CD4-positive, CD25-positive, alpha-beta regulatory T cell (primary cell): ENCODE measurements around the gene HABP4. TPM values are rescaled to one million over a fixed set of nuclear protein-coding genes. Genes with fewer than 3 reads are reported as not detected.

Source experiments
- ATAC-seq, 2 donors: fragments of 150-1000 bp; cut with Tn5 transposase; one replicate each; pipeline ENCODE4 v1.10.0; 2021; ENCODE audit warnings: low read depth in 2 of 2, moderate number of reproducible peaks in 2 of 2, moderate library complexity in 1 of 2
- DNase-seq, 3 donors: peaks; one replicate each; pipeline versions ENCODE4 v3.0.0 to v3.0.0-alpha.2; 2012 to 2022; ENCODE audit warnings: mixed read lengths in 1 of 3
- H3K27ac ChIP-seq: one replicate; pipeline ENCODE4 v1.7.0; 2013; ENCODE audit warnings: mild to moderate bottlenecking, low read length; ENCODE audit not compliant: insufficient read depth, poor library complexity, severe bottlenecking
- H3K27me3 ChIP-seq: one replicate; pipeline ENCODE4 v1.7.0; 2013; ENCODE audit warnings: low read length; ENCODE audit not compliant: control insufficient read depth, insufficient read depth
- H3K36me3 ChIP-seq: one replicate; pipeline ENCODE4 v1.7.0; 2013; ENCODE audit warnings: mild to moderate bottlenecking, low read length, moderate library complexity; ENCODE audit not compliant: control insufficient read depth, insufficient read depth
- H3K4me1 ChIP-seq: 2 replicates; pipeline ENCODE4 v1.7.0; 2013; ENCODE audit warnings: mild to moderate bottlenecking, low read length; ENCODE audit not compliant: insufficient read depth, control insufficient read depth, poor library complexity, severe bottlenecking
- H3K4me3 ChIP-seq: one replicate; pipeline ENCODE4 v1.7.0; 2013; ENCODE audit warnings: low read depth, mild to moderate bottlenecking, low read length, moderate library complexity
- H3K9me3 ChIP-seq, 2 experiments: 1 replicate in 1 of 2; 2 replicates in 1 of 2; pipeline ENCODE4 v1.7.0; 2013; ENCODE audit warnings: low read length in 2 of 2, mild to moderate bottlenecking in 1 of 2, moderate library complexity in 1 of 2; ENCODE audit not compliant: control insufficient read depth in 2 of 2
- H3K27ac Mint-ChIP-seq, 3 donors: one replicate each; pipeline ENCODE4 v1.8.0; 2020 to 2022; ENCODE audit warnings: mild to moderate bottlenecking in 3 of 3, mixed read lengths in 3 of 3, moderate library complexity in 2 of 3
- H3K27me3 Mint-ChIP-seq: one replicate; pipeline ENCODE4 v1.8.0; 2022; ENCODE audit warnings: mild to moderate bottlenecking, mixed read lengths
- H3K36me3 Mint-ChIP-seq: one replicate; pipeline ENCODE4 v1.8.0; 2020; ENCODE audit warnings: mixed read lengths
- H3K4me1 Mint-ChIP-seq, 4 donors: one replicate each; pipeline ENCODE4 v1.8.0; 2020 to 2022; ENCODE audit warnings: mixed read lengths in 4 of 4, mild to moderate bottlenecking in 1 of 4
- H3K4me3 Mint-ChIP-seq, 4 donors: one replicate each; pipeline ENCODE4 v1.8.0; 2020 to 2022; ENCODE audit warnings: mild to moderate bottlenecking in 4 of 4, mixed read lengths in 4 of 4, moderate library complexity in 3 of 4
- H3K9me3 Mint-ChIP-seq, 7 donors: one replicate each; pipeline ENCODE4 v1.8.0; 2020 to 2022; ENCODE audit warnings: mixed read lengths in 7 of 7, mild to moderate bottlenecking in 3 of 7, moderate library complexity in 2 of 7
- polyA plus RNA-seq, 4 donors: library from polyadenylated mRNA; unstranded; fragments of 300-500 nt; fragmentation: Illumina TruSeq; gene quantifications; one replicate each; pipeline ENCODE4 v1.2.3, GENCODE V29; 2021
- total RNA-seq: library from RNA; stranded (reverse); gene quantifications from one replicate; pipeline ENCODE4 v1.2.3, GENCODE V29; 2022

HABP4 gene
- total and polyA plus RNA-seq, 5 donors from 2014 or later = 19.8 to 25.5 (median 21.2) TPM

DNA sequence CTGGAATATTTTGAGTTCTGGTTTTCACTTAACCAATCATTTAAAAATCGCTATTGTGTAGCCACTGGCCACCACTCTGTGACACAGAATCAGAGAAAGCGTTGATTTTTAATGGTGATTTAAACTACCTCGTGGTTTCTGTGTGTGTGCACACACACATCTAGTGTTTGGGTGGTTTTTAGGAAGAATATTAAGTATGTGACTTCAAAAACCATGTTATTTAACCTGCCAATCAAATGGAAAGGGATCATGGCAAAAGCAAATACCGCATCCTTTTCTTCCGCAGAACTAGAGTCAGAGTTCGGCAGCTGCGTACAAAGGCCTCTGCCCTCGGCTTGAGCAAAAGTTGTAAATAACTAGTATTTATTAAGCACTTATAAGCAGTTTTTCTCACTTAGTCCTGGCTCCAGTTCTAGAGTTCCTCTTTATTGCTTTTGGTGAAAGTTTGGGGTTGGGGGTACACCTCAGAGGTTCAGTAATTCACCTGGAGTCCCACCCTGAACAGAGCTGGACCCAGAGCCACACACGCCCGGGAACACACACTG, 40.6 kb downstream of the HABP4 start:
- Mint-ChIP-seq H3K27me3 (peaks cover 5% of the 10 kb centered on the region), H3K36me3 (peaks cover 40% of the 10 kb centered on the region), H3K9me3 (no peaks in the 10 kb centered on the region), H3K27ac (peak overlapping the region in 1 of 3 donors; percentile 31), H3K4me3 (no peak overlapping the region), H3K4me1 (peaks cover 0 to 25% (median 9%) of the 10 kb centered on the region in 4 donors)
- Histone ChIP-seq H3K9me3 (no peaks in the 10 kb centered on the region), H3K27me3 (no peaks in the 10 kb centered on the region), H3K27ac (no peak overlapping the region), H3K4me3 (no peak overlapping the region), H3K36me3 (peaks cover 53% of the 10 kb centered on the region), H3K4me1 (no peaks in the 10 kb centered on the region)
- ATAC-seq (no peak), DNase-seq (no peak)

DNA sequence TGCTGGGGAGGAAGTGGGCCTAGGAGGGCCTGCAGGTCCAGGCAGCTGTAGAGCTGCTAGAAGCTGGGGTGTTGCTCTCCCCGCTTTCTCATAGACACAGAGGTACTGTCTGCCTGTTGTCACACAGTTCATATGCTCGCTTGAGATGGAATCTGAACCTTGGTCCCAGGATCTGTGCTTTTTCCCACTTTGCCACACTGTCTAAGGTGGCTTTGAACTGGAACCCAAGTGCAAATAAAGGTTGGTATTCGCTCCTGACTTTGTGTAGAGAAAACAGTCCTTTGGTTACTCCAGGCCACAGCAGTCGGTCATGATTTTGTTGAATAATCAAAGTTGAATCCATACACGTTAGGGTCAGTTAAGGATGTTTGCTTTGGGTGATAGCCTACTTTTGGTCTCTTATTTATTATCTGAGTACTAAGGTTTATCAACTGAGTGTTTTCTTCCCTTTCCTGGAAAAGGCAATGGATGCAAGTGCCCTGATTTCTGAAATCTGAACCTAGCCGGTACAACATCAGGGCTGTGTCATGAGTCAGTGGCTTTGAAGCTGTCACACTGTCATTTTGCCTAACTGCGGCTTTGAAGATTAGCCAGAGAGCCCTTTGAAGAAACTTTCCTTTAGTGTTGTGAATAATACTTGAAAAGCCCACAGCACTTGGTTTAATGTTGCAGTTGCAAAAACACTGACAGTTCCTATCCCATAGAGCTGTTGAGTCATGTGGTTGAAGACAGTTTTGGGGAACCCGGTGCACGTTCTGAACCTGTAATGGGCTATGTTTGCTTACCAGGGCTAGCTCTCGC, 41.3 kb downstream of the HABP4 start:
- H3K36me3 ChIP-seq = peaks cover 47% of the 10 kb centered on the region
- Mint-ChIP-seq H3K36me3 (peaks cover 38% of the 10 kb centered on the region), H3K4me3 (no peak overlapping the region), H3K4me1 (peaks cover 0 to 23% (median 8%) of the 10 kb centered on the region in 4 donors), H3K9me3 (no peaks in the 10 kb centered on the region), H3K27ac (peak overlapping the region in 2 of 3 donors; percentile 58 to 90), H3K27me3 (peaks cover 5% of the 10 kb centered on the region)
- no peaks in the 10 kb centered on the region for H3K4me1 ChIP-seq
- ATAC-seq (peak in 1 of 2 donors; percentile 47), DNase-seq (peak in 1 of 3 donors; percentile 16)
- no peaks in the 10 kb centered on the region for H3K9me3 ChIP-seq
- no peaks in the 10 kb centered on the region for H3K27me3 ChIP-seq
- H3K27ac ChIP-seq = no peak overlapping the region
- H3K4me3 ChIP-seq = no peak overlapping the region

- DNase-seq = no peak
- Mint-ChIP-seq H3K4me3 (no peak overlapping the region), H3K9me3 (no peaks in the 10 kb centered on the region)
Measured at GRCh38 chr9:96491880-96492525, 42.0 kb downstream of the HABP4 start.

GRCh38 chr9:96492993-96493531, 43.1 kb downstream of the HABP4 start:
- Mint-ChIP-seq H3K4me3 (no peak overlapping the region), H3K27me3 (peaks cover 5% of the 10 kb centered on the region), H3K27ac (peak overlapping the region in 1 of 3 donors; percentile 42), H3K9me3 (no peaks in the 10 kb centered on the region), H3K36me3 (peaks cover 31% of the 10 kb centered on the region), H3K4me1 (peaks cover 0 to 23% (median 8%) of the 10 kb centered on the region in 4 donors)
- DNase-seq (no peak), ATAC-seq (no peak)
- no peak overlapping the region for H3K27ac ChIP-seq
- no peaks in the 10 kb centered on the region for H3K4me1 ChIP-seq
- no peak overlapping the region for H3K4me3 ChIP-seq
- no peaks in the 10 kb centered on the region for H3K9me3 ChIP-seq
- peaks cover 36% of the 10 kb centered on the region for H3K36me3 ChIP-seq
- H3K27me3 ChIP-seq = no peaks in the 10 kb centered on the region

More at GRCh38 chr9:96491880-96492525, 42.0 kb downstream of the HABP4 start:
- no peak for ATAC-seq
- Histone ChIP-seq H3K27me3 (no peaks in the 10 kb centered on the region), H3K4me3 (no peak overlapping the region), H3K4me1 (no peaks in the 10 kb centered on the region), H3K9me3 (no peaks in the 10 kb centered on the region), H3K27ac (no peak overlapping the region), H3K36me3 (peaks cover 41% of the 10 kb centered on the region)
- peaks cover 37% of the 10 kb centered on the region for H3K36me3 Mint-ChIP-seq
- peak overlapping the region in 2 of 3 donors; percentile 58 to 90 for H3K27ac Mint-ChIP-seq
- peaks cover 5% of the 10 kb centered on the region for H3K27me3 Mint-ChIP-seq
- peaks cover 0 to 23% (median 8%) of the 10 kb centered on the region in 4 donors for H3K4me1 Mint-ChIP-seq

GRCh38 chr9:96493757-96494156, 43.8 kb downstream of the HABP4 start:
- peaks cover 25% of the 10 kb centered on the region for H3K36me3 Mint-ChIP-seq
- Histone ChIP-seq H3K4me3 (no peak overlapping the region), H3K27me3 (no peaks in the 10 kb centered on the region), H3K36me3 (peaks cover 30% of the 10 kb centered on the region), H3K27ac (no peak overlapping the region), H3K4me1 (no peaks in the 10 kb centered on the region), H3K9me3 (no peaks in the 10 kb centered on the region)
- DNase-seq = no peak
- H3K4me1 Mint-ChIP-seq = peaks cover 0 to 19% (median 8%) of the 10 kb centered on the region in 4 donors
- H3K4me3 Mint-ChIP-seq = no peak overlapping the region
- peaks cover 5% of the 10 kb centered on the region for H3K27me3 Mint-ChIP-seq
- peak overlapping the region in 1 of 3 donors; percentile 21 for H3K27ac Mint-ChIP-seq
- H3K9me3 Mint-ChIP-seq = no peaks in the 10 kb centered on the region
- ATAC-seq = no peak

- DNase-seq (no peak), ATAC-seq (no peak)
- Mint-ChIP-seq H3K4me1 (peaks cover 0 to 16% (median 8%) of the 10 kb centered on the region in 4 donors), H3K27me3 (peaks cover 5% of the 10 kb centered on the region), H3K36me3 (peaks cover 19% of the 10 kb centered on the region), H3K27ac (no peak overlapping the region), H3K9me3 (no peaks in the 10 kb centered on the region), H3K4me3 (no peak overlapping the region)
- Histone ChIP-seq H3K4me1 (no peaks in the 10 kb centered on the region), H3K27me3 (no peaks in the 10 kb centered on the region), H3K9me3 (no peaks in the 10 kb centered on the region), H3K27ac (no peak overlapping the region), H3K36me3 (peaks cover 25% of the 10 kb centered on the region), H3K4me3 (no peak overlapping the region)
Measured at GRCh38 chr9:96494215-96494800, 44.3 kb downstream of the HABP4 start.

DNA sequence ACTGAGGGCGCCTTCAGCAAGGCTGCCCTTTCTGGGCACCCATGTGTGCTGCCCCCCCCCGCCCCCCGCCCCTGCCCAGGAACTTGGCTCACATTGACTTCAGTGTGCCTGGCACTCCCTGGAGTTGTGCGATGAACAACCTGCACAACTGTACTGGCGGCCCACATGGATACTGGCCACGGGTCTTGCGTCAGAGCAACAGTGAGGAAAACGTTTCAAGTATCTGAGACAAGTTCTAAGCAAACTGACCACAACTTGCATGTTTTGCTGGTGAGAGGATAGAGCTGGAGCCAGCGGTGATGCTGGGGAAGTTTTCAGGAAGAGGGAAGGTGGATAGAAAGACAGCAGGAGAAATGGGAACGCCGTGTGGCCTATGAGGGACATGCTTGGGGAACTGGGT, 45.4 kb downstream of the HABP4 start:
- Histone ChIP-seq H3K27me3 (no peaks in the 10 kb centered on the region), H3K4me1 (no peaks in the 10 kb centered on the region), H3K36me3 (peaks cover 14% of the 10 kb centered on the region), H3K9me3 (no peaks in the 10 kb centered on the region), H3K4me3 (no peak overlapping the region), H3K27ac (no peak overlapping the region)
- no peak for DNase-seq
- H3K27ac Mint-ChIP-seq = peak overlapping the region in 1 of 3 donors; percentile 44
- H3K9me3 Mint-ChIP-seq = no peaks in the 10 kb centered on the region
- H3K4me3 Mint-ChIP-seq = no peak overlapping the region
- ATAC-seq = no peak
- peaks cover 12% of the 10 kb centered on the region for H3K36me3 Mint-ChIP-seq
- H3K27me3 Mint-ChIP-seq = peaks cover 5% of the 10 kb centered on the region
- peaks cover 0 to 16% (median 6%) of the 10 kb centered on the region in 4 donors for H3K4me1 Mint-ChIP-seq
